GM18517 (cell line): ENCODE measurements around the gene TMIGD2.

Experiments
- ATAC-seq: cut with Tn5 transposase; IDR thresholded peaks from one replicate; pipeline ENCODE4 v1.9.1; 2021; ENCODE audit warnings: mild to moderate bottlenecking, moderate library complexity; ENCODE audit not compliant: unreplicated experiment

Gene TMIGD2

GRCh38 chr19:4326837-4327251 lies 24.7 kb upstream of the TMIGD2 start:
- no peak for ATAC-seq

GRCh38 chr19:4326215-4326836 lies 24.1 kb upstream of the TMIGD2 start:
- ATAC-seq, result no peak

- no peak for ATAC-seq
Observed at GRCh38 chr19:4324228-4324627, 22.0 kb upstream of the TMIGD2 start.

GRCh38 chr19:4323692-4324091 lies 21.5 kb upstream of the TMIGD2 start:
- ATAC-seq, result no peak

GRCh38 chr19:4322942-4323665 lies 20.9 kb upstream of the TMIGD2 start:
- no peak for ATAC-seq

DNA sequence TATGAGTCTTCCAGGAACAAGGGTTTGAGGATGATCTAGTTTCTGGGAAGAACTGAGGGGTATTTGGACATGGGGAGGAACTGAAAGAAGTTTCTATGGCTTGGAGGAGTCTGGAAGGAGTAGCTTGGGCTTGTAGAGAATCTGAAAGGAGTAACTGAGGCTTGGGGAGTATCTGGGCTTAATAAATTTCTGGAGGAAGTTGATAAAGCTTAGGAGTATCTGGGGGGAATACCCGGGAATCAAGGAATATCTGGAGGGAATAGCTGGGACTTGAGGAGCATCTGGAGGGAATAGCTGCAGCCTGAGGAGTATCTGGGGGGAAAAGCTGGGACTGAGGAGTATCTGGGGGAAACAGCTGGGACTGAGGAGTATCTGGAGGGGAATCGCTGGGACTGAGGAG lies 18.2 kb upstream of the TMIGD2 start:
- ATAC-seq, result no peak

GRCh38 chr19:4319067-4319718 lies 17.0 kb upstream of the TMIGD2 start:
- ATAC-seq, result no peak

- no peak for ATAC-seq
Observed at GRCh38 chr19:4318460-4318859, 16.3 kb upstream of the TMIGD2 start.

- ATAC-seq, result no peak
Observed at GRCh38 chr19:4316956-4317355, 14.8 kb upstream of the TMIGD2 start.

DNA sequence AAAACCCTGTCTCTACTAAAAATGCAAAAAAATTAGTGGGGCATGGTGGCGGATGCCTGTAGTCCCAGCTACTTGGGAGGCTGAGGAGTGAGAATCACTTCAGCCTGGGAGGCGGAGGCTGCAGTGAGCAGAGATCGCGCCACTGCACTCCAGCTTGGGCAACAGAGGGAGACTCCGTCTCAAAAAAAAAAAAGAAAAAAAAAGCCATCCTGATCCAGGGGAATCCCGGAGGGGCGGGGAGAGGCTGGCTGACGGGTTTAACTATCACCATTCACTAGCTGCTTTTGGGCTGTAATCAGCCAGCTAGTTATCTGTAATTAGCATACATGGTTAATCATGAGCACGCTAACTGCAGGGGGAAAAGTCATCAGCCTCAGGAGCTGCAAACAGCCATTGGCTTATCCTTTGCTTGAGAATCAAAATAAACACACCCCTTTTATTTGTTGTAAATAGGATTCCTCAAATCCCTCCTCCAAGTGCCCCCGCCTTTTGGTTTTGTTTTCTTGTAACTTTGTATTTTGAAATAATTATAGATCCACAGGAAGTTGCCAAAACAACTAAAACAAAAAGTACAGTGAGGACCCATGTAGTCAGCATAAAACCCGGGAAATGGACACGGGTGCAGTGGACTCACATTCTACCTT lies 11.8 kb upstream of the TMIGD2 start:
- no peak for ATAC-seq

DNA sequence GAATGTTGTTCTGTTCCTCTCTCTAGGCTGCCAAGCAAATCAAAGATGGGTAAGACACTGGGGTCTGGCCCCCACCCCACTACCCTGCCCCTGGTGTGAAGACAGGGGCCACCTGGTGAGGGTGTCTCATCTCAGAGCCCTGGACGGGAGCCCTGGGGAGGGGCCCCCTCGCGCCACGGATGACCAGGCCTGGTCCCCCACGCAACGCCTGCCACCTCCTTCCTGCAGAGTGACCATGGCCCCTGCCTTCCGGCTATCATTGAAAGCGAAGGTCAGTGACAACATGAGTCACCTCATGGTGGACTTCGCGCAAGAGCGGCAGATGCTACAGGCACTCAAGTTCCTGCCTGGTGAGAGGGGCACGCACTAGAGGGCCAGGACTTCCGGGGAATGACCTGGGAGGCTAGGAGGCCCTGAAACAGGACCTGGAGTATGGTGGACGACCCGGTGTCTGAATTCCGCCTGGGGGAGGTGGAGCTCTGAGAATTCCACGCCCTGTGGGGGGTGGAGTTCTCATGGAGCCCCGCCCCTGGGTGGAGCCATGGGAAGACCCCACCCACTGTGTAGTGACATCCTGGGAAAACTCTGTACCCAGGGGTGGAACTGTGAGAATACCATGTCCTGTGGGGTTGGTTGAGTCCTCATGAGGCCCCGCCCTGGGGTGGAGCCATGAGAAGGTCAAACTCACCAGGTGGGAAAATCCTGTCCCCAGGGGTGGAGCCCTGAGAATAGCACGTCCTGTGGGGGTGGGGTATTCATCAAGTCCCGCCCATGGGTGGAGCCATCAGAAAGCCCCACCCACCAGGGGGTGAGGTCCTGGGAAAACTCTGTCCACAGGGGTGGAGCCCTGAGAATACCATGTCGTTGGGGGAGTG lies 8.3 kb upstream of the TMIGD2 start:
- no peak for ATAC-seq

- no peak for ATAC-seq
Observed at GRCh38 chr19:4305659-4306058, 3.5 kb upstream of the TMIGD2 start.

- no peak for ATAC-seq
Observed at GRCh38 chr19:4305257-4305612, 3.0 kb upstream of the TMIGD2 start.

DNA sequence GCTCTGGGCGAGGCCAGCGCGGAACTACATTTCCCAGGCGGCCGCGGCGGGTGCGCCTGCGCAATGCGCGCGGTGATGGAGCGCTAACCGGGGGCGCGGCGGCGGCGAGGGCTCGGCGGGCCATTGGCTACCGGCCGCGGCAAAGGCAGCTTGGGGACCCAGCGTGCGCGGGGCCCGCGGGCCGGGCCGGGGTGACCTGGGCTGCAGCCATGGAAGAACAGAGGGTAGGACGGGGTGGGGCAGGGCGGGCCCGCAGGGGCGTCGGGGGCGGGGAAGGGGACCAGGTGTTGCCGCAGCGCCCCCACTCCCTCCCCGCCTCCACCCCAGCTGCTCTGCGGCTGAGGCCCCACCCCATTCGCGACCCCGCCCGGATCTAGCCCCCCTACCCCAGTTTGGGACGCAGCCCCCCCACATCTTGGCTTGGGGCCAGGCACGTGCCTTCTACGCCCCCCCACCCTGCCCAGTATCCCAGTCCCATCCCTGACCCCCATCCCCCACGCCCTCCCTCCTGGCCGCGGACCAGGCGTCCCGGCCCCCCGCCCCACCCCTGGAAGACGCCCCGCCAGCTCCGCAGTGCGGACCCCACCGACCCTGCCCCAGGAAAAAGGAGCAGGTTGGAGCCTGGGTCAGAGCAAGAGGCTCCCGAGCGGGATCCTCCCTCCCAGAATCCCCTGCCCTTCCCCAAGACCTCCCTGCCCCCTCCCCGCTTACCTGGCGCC lies 2.5 kb upstream of the TMIGD2 start, which contains the start of gene FSD1:
Gene FSD1, plus strand, starts transcription at position 61 of the 719 bp plus-strand sequence. Its CDS starts 149 bp downstream, at position 210.
- no peak for ATAC-seq

- ATAC-seq, result no peak
Observed at GRCh38 chr19:4303819-4304537, 1.8 kb upstream of the TMIGD2 start.

DNA sequence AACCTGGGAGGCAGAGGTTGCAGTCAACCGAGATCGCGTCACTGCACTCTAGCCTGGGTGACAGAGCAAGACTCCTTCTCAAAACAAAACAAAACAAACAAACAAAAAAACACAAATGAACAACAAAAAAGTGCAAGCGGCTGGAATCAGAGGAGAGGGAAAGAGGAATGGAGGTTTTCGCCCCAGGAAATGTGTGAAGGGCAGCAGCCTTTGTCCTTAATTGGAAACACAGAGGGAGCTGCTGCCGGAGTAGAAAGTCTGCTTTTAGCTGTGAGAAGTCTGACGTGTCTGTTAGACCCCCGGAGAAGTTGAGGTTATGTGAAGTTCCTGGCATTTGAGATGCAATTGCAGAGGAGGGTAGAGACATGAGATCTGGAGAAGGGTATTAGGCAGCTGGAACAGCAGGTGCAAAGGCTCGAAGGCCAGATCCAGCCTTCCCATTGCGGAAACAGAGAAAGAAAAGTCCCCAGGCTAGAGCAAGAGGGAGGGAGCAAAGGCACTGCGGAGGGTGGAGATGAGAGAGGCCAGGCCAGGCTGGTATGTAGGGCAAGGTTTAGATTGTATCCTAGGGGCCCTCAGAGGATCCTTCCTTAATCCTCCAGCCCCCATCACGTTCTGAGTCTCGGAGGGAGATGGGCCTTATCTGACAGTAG lies 473 bp downstream of the TMIGD2 start:
- ATAC-seq, result no peak

GRCh38 chr19:4300589-4300988 lies 1.6 kb downstream of the TMIGD2 start:
- no peak for ATAC-seq

DNA sequence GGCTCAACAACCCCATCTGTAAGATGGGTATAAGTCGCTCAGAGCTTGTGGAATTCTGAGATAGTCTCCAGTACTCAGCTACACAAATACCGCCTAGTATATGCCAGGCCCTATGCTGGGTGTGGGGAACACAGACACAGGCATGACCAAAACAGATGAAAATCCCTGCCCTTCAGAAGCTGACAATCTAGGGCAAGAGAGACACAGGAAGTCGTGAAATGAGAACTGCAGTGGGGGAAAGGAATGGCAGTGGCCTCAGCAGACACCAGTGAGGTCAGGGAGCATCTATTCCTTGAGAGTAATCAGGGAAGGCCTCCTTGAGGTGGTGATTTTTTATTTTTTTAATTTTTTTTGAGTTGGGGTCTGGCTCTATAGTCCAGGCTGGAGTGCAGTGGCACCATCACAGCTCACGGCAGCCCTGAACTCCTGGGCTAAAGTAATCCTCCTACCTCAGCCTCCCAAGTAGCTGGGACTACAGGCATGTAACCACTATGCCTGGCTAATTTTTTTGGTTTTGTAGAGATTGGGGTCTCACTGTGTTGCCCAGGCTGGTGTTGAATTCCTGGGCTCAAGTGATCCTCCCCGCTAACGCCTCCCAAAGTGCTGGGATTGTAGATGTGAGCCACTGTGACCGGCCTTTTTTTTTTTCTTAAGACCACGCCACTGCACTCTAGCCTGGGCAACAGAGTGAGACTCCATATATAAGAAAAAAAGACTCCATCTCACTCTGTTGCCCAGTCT lies 3.2 kb downstream of the TMIGD2 start:
- ATAC-seq, result no peak
